Breast epithelium (tissue), 3 donors: ENCODE data around the gene AFF3.

Experiments
- CTCF ChIP-seq, 3 donors: fragments of 450-650 bp; IDR thresholded peaks; one replicate each; pipeline ENCODE4 v1.5.1; 2016 to 2017; ENCODE audit warnings: antibody characterized with exemption in 3 of 3, mild to moderate bottlenecking in 3 of 3, moderate library complexity in 3 of 3
- POLR2AphosphoS5 ChIP-seq, 3 donors: sonication (generic); formaldehyde crosslinking; IDR thresholded peaks; one replicate each; pipeline ENCODE4 v1.6.1; 2017; ENCODE audit warnings: antibody characterized with exemption in 3 of 3

- TF ChIP-seq POLR2AphosphoS5 (IDR thresholded peaks at IDR 0.05) (no peak), CTCF (IDR thresholded peaks at IDR 0.05) (no peak)
These were observed 262.9 kb downstream of the AFF3 start for GRCh38 chr2:99879481-99879880.
